ENCODE results near the gene MRTFA.

Gene MRTFA

GRCh38 chr22:40420341-40421081 is 216.0 kb downstream of the MRTFA start:
- no peak for DNase-seq

GRCh38 chr22:40419718-40420117 is 216.8 kb downstream of the MRTFA start:
- DNase-seq: no peak

GRCh38 chr22:40418366-40419201 is 217.9 kb downstream of the MRTFA start:
- no peak for DNase-seq

- no peak for DNase-seq
Measured at GRCh38 chr22:40417881-40418280, 218.6 kb downstream of the MRTFA start.

DNA sequence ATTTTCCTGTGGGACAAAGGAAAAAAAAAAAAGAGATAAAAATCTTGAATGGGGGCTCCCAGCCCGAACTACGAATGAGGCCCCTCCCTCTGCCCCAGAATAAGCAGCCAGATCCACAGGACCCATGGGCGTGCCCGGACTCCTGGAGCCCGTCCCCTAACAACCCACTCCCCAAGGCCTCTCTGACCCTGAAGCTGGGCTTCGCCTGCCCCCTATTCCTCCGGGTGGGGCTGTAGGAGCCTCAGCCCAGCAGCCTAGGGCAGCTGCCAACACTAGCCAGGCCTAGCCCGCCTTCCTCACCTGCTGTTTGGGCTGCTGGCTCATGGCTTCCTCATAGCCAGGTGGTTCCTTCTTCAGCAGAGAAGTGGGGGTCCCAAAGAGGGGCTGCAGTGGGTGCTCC is 219.5 kb downstream of the MRTFA start:
- DNase-seq: no peak

- no peak for DNase-seq
Measured at GRCh38 chr22:40416636-40417035, 219.9 kb downstream of the MRTFA start.

DNA sequence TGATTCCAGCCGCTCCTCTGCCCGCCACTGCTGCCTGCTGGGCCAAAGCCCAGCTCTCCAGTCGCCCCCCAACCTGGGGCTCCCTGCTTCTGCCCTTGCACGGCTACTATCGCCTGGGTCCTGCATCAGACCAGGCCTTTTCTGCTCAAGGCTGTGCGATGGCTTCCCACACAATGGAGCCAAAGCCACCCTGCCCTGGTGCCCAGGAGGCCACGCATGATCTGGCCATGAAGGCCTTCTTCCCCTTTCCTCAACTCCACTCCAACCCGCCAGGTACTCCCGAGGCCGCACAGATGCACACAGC is 220.3 kb downstream of the MRTFA start:
- DNase-seq: no peak

DNA sequence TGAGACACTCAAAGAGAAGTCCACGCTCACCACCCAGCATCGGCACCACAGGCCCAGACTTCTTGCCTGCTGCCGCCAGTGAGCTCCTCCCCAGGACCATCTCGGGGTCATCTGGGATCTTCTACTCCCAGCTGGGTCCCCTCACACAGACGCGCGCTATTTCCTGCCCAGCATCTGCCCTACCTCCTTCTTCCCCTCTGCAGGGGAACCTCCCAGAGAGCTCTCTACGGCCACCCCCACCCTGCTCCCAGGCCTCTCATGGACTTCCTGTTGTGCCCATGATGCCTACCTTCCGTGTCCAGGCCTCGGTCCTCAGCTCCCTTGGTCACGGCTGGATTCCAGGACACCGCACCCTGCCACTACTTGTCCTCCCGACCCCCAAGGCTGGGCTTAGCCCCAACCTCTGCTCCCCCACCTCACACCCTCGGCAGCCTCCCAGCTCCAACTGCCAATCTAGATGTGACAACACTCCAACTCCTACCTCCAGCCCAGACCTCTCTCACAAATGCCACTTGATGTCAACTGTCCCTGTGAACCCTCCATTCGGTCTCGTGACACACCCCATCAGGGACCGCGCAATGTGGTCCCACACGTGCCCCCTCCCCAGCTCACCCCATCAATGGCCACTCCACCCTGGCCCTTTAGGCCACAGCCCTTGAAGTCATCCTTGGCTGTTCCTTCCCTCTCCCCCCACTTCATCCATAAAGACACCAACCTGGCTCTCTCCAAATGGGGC is 220.8 kb downstream of the MRTFA start:
- no peak for DNase-seq

- DNase-seq: no peak
Measured at GRCh38 chr22:40414838-40415505, 221.5 kb downstream of the MRTFA start.

GRCh38 chr22:40414311-40414710 is 222.2 kb downstream of the MRTFA start:
- no peak for DNase-seq

- no peak for DNase-seq
Measured at GRCh38 chr22:40413873-40414272, 222.6 kb downstream of the MRTFA start.

DNA sequence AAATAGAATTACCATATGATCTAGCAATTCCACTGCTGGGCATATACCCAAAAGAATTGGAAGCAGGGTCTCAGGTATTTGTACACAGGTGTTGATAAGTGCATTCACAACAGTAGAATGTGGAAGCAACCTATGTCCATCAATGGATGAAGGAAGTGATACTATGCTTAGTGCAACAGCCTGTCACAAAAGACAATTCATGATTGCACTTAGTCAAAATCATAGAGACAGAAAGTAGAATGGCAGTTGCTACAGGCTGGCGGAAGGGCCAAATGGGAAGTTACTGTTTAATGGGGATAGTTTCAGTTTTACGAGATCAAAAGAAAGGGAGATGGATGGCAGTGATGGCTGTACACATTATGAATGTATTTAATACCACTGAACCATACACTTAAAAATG is 224.1 kb downstream of the MRTFA start:
- no peak for DNase-seq

- DNase-seq: no peak
Measured at GRCh38 chr22:40411506-40411861, 225.0 kb downstream of the MRTFA start.

DNA sequence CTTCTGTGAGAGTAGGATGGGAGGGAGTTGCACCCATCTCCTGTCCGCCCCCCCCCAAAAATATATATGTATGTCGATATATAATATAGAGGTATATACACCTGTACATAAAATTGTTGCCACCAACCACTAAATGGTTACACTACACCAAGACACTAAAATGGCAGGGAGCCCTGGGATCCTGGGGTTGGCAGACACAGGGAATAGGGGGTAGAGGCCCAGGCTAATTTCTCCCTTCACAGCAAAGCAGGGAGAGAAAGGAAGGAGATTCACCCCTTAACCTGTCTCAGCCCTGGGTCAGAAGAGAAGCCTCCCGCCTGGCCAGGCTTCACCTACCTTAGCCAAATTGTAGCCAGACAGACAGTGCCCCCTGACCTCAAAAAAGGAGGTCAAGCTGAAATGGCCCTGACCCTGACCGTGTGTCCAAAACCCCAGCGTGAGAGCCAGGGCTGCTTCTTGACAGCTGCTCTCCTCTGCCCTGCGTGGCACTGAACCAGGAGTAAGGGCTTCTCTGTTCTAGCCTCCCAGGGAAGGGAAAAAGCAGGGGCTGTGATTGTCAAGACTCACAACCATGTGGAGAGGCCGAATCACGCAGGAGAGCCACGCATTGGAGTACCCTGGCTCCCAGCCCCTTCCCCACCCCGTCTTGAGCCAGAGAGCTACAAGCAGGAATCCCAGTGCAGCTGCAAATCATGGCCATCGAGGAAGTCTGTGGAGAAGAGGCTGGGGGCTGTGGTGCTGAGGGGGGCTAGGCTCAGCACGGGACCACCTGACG is 225.6 kb downstream of the MRTFA start:
- no peak for DNase-seq

- no peak for DNase-seq
Measured at GRCh38 chr22:40410272-40410671, 226.2 kb downstream of the MRTFA start.

- DNase-seq: no peak
Measured at GRCh38 chr22:40409613-40410113, 226.9 kb downstream of the MRTFA start.

- DNase-seq: no peak
Measured at GRCh38 chr22:40408718-40409612, 227.6 kb downstream of the MRTFA start.

DNA sequence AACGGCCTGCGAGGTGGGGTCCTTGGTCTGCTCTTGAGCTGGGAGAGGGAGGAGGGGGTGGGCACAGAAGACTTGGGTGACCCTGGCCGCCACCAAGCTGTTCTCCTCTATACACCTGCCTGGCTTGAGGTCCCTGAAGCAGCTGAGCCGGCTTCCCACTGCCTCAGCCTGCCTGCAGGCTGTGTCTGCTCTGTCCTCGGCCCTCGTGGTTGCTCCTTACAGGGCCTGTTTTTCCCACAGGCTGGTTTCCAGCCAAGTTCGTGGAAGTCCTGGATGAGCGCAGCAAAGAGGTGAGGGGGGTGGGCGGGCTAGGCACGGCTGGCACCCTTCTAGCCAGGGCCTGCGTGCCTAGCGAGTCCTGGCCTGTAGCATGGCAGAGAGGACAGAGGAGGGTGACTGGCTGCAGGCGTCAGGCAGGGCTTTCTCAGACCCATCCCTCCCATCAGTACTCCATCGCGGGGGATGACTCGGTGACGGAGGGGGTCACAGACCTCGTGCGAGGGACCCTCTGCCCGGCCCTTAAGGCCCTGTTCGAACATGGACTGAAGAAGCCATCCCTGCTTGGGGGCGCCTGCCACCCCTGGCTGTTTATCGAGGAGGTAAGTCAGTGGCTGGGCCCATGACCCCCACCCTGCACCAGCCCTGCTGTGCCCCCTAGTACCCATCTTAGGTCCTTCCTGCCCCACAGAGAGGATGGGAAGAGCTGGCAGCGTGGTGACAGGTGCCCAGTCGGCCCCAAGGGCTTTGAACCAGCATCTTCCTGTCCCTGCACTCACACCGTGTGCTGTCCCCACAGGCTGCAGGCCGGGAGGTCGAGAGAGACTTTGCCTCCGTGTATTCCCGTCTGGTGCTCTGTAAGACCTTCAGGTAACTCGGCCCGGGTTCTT is 228.4 kb downstream of the MRTFA start:
- no peak for DNase-seq

DNA sequence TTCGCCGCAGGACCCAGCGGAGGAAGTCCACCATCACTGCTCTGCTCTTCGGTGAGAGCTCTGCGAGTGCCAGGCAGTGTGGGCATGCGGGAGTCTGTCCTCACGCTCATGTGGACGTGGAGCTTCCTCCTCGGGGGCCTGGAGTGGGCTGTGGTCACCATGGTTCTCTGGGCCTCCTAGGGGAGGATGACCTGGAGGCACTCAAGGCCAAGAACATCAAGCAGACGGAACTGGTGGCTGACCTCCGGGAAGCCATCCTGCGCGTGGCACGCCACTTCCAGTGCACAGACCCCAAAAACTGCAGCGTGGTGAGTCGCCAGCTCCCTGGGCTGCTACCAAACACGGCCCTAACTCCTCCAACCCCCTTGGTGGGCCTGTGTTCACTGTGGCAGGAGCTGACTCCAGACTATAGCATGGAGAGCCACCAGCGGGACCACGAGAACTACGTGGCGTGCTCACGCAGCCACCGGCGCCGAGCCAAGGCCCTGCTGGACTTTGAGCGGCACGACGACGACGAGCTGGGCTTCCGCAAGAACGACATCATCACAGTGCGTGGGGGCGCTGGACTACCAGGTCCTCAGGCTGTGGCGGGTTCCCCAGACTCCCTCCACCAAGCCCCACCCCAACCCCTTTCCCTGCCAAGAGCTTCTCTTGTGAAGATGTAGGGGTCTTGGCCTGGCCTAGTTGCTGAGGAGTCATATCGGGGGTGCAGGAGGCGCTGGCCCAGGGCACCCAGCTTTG is 229.3 kb downstream of the MRTFA start:
- no peak for DNase-seq
